HG03342 (cell line): Measurements from ENCODE around the gene UBP1.
"Not testable (repeated sequence)": the region's sequence is repeated elsewhere in the genome, so short reads cannot be mapped to it uniquely, and the experiment has no call there.

Source experiments
- ATAC-seq: cut with Tn5 transposase; IDR thresholded peaks from one replicate; pipeline ENCODE4 v1.9.1; 2021; ENCODE audit warnings: mild to moderate bottlenecking, moderate library complexity; ENCODE audit not compliant: unreplicated experiment

UBP1 gene

DNA sequence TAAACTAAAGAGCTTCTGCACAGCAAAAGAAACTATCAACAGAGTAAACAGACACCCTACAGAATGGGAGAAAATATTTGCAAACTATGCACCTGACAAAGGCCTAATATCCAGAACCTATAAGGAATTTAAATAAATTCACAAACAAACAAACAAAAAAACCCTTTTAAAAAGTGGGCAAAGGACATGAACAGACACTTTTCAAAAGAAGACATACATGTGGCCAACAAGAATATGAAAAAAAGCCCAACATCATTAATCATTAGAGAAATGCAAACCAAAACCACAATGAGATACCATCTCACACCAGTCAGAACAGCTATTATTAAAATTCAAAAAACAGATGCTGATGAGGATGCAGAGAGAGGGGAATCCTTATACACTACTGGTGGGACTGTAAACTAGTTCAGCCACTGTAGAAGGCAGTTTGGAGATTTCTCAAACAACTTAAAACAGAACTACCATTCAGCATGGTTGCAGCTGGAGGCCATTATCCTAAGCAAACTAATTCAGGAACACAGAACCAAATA lies 101.2 kb downstream of the UBP1 start:
- not testable (repeated sequence) for ATAC-seq
